Fibroblast of skin of scalp (primary cell): Measurements from ENCODE around the gene BMPR1A.
"Not testable (repeated sequence)": the region's sequence is repeated elsewhere in the genome, so short reads cannot be mapped to it uniquely, and the experiment has no call there.

Source experiments
- DNase-seq: peaks from one replicate; pipeline ENCODE4 v3.0.0-alpha.2; 2013

Gene BMPR1A

DNA sequence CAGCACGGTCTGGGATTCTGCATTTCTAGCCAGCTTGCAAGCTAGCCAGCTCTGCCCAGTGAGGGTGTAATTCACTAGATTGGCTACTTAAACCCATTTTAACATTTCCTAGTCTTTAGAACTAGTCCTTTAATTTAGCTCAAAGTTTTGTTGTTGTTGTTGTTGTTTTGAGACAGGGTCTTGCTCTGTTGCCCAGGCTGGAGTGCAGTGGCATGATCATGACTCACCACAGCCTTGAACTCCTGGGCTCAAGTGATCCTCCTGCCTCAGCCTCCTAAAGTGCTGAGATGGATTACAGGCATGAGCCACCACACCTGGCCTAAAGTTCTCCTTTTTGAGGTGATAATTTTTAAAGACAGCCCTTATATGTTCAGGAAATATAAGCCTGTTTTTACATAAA, 94.1 kb downstream of the BMPR1A start:
- no peak for DNase-seq

DNA sequence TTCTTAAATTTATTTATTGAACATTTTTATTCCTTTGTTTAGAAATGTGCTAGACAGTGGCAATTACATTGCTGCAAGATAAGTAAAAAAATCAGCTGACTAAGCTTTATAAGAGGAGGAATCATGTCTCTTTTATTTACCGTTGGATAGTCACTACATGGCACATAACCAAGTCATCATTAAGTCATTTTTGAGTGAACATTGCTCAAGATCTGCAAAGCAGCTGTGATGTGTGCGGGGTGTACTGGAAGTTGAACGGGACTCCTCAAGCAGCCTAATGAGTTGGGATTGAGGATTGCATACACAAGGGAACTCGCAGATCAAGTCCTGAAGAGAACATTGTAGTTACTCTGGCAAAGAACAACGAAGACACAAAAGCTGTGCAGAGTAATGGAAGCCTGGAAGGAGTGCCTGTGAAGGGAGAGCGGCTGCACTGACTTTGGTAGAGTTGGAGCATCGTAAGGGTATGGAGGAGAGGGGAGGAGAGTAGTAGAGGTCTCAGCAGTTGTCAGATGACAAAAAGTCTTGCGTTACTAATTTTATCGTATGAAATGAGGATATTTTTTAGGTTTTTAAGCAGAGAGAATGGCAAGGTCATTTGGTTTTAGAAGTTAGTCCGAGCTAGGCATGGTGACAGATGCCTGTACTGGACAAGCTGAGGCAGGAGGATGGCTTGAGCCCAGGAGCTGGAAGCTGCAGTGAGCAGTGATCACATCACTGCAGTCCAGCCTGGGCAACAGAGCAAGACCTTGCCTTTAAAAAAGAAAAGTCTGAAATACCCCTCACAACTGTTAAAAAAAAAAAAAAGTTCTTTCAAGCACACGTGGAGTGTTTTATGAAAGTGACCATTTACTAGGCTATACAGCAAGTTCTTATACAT, 95.1 kb downstream of the BMPR1A start:
- DNase-seq = peak; percentile 61

DNA sequence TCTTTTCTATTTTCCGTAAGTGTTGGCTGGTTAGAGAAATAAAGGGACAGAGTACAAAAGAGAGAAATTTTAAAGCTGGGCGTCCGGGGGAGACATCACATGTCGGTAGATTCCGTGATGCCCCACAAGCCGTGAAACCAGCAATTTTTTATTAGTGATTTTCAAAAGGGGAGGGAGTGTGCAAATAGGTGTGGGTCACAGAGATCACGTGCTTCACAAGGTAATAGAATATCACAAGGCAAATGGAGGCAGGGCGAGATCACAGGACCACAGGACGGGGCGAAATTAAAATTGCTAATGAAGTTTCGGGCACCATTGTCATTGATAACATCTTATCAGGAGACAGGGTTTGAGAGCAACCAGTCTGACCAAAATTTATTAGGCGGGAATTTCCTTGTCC, 97.2 kb downstream of the BMPR1A start:
- DNase-seq = not testable (repeated sequence)

DNA sequence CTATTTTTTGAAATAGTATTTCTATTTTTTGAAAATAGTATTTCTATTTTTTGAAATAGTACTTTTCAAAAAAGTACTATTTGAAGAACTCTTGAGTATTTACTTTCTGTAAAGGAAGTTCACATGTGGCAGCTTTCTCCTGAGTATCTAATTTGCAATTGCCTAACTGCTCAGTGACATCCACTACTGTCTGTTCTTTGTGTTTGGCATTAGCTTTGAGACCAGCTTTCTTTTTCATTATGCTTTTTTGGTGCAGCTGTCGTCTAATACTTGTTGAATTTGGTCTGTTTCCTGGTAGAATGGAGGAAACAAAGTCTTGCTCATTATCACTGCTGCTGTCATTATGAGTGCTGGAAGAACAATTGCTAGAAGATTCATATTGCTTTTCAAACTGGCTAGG, 99.1 kb downstream of the BMPR1A start:
- DNase-seq = no peak

DNA sequence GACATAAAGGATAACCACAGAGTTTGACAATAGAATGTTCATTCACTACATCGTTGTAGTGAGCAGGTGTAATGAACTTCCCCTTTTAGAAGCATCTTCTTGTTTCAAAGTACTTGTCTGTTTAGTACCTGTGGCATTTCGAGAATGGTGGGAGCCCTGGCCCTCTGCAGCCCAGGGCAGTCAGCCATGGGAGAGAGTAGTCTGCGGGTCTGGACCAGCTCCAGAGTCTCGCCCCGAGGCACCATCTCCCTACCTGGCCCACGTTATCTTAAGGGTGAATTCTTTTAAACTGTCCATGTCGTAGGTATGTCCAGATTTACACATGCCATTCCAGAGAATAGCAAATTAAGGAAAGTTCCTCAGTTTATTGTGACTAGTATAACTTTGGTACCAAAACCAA, 99.7 kb downstream of the BMPR1A start:
- DNase-seq = no peak

DNA sequence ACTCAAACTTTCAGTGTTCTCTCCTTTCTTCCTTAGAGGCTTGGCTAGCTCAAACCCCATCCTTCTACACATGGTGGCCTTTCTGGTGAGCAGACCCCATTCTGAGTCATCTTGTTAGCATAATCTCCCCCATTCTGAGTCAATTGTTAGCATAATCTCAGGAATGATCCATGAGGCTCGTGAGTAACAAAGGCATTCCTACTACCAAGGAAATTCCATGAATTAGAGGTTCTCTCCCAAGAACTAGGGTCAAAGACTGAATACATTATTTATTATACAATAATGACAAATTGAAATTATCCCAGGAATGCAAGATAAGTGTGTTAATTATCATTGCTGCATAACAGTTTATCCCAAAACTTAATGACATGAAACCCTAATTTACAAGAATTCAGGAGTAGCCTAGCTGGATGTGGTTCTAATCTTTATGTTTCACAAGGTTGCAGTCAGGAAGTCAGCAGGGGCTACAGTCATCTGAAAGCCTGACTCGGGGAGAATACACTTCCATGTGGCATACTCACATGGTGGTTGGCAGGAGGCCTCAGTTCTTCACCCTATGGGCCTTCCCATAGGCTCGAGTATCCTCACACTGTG, 100.8 kb downstream of the BMPR1A start:
- DNase-seq = peak; percentile 79

DNA sequence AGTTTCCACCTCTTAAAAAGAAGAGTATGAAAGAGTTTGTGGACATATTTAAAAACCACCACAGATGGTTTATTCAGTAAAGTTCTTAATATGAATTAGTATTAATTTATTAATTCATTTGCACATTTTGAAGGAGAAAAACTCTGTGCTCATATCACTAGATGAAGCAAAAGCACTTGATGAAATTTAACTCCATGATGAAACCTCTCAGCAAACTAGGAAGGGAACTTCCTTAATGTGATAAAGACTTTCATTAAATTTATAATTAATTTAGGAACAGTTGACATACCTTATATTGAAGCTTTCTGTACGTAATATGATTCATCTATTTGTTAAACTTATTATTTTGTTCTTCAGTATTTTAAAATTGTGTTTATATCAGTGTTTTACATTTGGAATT, 101.6 kb downstream of the BMPR1A start:
- DNase-seq = no peak

DNA sequence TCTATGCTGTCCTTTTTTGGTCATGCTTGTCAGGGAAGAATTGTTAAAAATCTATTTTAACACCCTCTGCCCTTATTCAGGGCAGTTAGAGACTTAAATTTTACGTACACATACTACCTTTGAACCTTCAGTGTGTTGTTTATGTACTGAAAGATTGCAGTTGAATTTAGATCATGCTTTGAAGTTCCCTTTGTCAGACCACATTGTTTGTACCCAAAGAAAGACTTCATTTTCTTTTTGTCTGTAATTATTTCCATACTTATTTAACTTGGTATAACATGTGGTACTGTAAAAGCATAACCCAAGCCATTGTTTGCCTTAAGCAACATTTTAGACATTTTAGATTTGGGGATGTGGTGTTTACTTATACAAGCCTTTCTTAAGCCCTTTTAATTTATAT, 104.9 kb downstream of the BMPR1A start:
- no peak for DNase-seq

DNA sequence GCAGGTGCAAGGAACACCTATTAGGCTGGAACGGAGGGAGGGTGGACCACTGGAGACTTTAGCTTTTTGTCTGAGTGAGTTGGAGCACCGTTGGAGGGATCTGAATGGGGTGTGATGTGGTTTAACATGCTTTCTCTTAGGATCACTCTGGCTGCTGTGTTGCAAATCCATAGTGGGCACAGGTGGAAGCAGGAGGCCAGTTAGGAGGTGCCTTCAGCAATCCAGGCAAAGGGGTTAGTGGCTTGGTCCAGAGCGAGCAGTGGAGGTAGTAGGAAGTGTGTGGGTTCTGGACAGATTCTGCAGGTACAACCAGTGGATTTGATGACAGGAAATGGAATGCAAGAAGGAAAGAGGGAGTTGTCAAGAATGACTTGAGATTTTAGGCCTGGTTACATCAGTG, 106.0 kb downstream of the BMPR1A start:
- DNase-seq = no peak

DNA sequence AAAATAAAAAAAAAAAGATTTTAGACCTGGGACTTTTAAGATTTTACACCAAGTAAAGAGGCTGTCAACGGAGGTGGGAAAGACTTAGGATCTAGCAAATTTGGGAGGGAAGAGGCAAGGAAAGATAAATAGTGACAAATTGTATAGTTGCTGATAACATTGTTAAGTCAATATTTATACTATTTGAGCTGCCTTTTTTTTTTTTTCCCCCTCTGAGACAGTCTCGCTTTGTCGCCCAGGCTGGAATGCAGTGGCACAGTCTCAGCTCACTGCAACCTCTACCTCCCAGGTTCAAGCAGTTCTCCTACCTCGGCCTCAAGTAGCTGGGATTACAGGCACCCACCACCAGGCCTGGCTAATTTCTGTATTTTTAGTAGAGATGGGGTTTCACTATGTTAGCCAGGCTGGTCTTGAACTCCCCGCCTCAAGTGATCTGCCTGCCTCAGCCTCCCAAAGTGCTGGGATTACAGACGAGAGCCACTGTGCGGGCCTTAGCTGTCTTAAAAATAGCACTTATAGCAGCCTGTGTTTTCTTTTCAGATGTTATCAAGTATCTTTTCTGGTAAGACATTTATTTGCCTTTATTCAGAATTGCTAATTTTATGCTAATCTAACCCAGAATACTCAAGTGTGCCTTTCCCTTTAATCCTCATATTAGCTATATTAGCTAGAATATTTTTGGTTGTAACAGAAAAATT, 106.5 kb downstream of the BMPR1A start:
- DNase-seq = no peak

DNA sequence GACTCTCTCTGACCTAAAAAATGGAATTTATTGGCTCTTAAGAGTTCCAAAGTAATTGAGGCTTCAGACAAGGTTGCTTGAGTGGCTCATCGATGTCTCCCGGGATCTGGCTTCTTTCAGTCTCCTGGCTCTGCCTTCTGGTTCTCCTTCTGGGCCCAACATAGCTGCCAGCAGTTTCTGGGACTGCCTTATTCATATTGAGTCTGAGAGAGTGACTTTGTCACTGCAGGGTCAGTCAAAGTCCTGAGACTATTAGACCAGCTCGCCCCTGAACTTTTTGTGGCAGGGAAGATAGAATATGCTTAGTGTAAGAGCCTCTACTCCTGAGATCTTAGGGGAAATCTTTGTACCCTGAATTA, 107.0 kb downstream of the BMPR1A start:
- no peak for DNase-seq

DNA sequence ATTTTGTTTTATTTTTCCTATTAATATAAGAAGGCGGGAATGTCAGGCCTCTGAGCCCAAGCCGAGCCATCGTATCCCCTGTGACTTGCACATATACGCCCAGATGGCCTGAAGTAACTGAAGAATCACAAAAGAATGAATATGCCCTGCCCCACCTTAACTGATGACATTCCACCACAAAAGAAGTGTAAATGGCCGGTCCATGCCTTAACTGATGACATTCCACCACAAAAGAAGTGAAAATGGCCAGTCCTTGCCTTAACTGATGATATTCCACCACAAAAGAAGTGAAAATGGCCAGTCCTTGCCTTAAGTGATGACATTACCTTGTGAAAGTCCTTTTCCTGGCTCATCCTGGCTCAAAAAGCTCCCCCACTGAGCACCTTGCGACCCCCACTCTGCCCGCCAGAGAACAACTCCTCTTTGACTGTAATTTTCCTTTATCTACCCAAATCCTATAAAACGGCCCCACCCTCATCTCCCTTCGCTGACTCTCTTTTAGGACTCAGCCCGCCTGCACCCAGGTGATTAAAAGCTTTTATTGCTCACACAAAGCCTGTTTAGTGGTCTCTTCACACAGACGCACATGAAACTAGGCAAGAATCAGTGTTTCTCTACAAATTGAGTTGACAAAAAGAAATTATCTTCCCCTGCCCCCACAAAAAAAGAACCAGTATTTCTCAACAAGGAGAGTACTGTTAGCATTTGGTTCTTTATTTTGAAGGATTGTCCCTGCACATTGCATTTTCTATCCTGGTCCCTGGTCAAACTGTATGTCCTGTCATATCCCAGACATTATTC, 108.8 kb downstream of the BMPR1A start:
- not testable (repeated sequence) for DNase-seq

DNA sequence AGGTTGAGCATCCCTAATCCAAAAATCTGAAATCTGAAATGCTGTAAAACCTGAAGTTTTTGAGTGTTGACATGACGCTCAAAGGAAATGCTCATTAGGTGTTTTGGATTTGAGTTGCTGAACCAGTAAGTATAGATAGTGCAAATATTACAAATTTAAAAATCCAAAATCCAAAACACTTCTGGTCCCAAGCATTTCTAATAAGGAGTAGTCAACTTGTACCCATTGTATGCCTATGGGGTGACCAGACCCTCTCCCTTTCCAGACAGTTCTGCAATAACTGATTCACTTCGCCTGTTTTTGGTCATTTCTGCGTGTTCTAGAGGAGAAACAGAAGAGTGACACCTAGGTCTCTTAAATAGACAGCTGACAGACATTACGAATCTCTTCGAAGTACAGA, 110.7 kb downstream of the BMPR1A start:
- no peak for DNase-seq

DNA sequence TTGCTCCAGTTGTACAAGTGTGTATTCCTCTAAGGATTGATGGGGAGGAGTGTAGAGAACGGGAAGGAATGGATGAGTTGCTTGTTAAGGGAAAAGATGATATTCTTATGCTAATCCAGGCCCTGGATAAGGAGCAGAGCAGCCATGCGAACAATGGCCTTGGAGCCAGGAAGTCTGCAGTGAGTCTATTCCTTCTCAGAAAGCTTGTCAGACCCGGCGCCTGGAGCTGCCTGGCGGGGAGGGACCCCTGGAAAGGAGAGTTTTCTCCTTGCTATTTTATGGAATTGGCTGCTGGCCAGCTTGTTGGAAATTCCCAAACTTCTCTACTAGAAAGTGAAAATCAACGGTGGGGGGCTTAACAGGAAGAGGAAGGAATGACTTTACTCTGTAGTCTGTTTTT, 111.9 kb downstream of the BMPR1A start:
- DNase-seq = peak; percentile 75

DNA sequence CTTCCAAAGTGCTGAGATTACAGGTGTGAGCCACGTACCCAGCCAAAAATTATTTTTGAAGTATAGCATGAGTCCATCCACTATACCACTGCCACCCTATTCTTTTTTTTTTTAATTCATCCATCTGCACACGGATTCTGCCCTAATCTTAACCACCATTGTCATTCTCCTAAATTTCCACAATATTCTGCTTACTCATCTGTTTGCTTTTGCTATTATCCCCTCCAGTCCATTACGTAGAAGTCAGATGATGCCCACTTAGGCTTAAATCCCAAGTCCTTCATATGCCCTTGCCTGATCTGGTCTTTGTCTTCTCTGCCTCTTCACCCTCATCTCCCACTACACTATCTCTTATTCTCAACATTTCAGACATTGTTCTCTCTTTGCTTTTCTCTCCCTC, 114.3 kb downstream of the BMPR1A start:
- no peak for DNase-seq

DNA sequence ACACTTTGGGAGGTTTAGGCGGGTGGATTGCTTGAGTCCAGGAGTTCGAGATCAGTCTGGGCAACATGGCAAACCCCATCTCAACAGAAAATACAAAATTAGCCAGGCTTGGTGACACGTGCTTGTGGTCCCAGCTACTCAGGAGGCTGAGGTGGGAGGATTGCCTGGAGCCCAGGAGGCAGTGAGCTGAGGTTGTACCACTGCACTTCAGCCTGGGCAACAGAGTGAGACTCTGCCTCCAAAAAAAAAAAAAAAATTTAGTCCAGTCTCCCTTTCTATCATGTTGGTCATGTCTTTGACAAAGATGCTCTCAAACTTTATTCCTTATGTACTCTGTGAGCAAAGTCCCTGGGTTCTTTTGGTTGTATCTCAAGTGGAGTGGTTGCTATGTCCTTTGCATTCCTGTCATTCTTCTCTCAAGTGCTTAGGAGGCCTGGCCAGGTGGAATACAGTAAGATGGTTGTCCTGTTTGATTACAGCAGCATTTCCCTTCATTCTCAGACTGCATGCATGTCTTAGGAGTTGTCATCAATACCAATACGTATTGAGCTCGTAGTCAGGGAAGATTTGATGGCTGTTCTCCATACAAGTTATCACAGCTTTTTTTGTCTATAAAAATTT, 115.3 kb downstream of the BMPR1A start:
- no peak for DNase-seq

DNA sequence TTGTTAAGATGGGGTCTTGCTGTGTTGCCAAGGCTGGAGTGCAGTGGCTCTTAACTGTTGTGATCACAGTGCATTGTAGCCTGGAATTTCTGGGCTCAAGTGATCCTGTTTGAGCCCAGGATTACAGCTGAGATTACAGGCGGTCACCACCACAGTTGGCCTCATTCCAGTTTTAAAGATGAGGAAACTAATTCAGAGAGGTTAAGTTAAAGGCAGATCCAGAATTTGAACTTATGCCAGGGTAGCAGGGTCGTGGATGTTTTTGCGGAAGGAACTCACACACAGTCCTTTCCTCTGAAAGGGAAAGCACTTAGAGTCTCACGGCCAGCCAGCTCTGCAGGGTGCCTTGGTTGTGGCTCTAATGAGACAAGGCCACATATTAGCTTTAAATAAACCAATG, 116.3 kb downstream of the BMPR1A start:
- peak; percentile 28 for DNase-seq

DNA sequence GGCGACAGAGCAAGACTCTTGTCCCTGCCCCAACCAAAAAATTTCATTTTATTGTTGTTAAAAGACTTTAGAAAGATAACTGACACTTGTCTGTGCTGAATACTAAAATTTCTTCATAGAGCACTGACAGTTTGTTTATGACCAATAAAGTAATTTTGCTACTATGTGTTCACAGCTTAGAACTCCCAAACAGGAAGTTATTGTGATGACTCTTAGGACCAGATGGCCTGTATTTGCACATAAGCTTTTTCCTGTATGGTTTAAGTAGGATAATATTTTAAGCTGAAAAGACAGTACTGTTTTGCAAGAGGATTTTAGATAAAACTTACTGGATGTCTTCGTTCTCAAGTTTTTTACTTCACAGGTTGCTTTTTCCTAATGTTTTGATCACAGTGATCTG, 120.3 kb downstream of the BMPR1A start:
- no peak for DNase-seq

DNA sequence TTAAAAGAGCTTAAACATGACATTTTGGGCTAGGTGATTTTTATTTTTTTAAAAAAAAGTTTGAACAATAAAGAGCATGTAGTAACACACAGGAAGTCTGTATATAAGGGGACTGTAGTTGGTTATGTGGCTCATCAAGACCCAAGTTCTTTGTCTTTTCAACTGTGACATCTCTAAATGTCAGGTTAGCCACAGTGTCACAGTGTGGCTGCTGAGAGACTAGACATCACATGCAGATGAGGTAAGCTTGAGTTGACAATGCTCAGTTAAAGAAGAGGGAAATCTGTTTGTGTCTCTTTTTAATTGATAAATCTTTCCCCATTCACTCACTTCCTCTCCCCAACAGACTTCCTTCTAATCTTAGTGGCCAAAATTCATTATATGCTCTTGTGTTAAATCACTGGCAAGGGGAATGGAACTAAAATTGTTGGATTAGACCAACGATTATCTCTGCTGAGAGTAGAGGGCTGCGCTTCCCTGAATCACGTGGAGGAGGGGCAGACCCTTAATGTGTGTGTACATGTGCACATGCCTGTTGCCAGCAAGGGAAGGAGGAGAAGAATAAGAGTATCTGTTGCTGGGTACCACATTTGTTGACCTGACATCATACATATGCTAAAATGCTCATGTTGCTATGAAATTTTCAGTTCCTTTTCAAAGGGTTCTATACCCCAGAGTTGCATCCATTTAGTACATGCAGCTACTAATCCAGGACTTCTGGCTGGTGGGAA, 122.7 kb downstream of the BMPR1A start:
- DNase-seq = no peak

DNA sequence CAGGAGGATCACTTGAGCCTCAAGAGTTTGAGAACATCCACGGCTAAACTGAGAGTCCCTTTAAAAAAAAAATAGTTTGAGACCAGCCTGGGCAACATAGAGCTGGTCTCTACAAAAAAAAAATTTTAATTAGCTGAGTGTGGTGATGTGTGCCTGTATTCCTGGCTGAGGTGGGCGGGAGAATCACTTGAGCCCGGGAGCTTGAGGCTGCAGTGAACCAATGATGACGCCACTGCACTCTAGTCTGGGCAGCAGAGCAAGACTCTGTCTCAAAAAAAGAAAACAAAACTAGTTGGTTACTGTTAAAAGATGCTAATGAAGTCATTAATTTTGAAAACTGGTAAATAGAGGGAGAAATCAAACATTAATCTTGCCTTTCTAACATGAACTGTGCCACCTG, 124.6 kb downstream of the BMPR1A start:
- DNase-seq = no peak

DNA sequence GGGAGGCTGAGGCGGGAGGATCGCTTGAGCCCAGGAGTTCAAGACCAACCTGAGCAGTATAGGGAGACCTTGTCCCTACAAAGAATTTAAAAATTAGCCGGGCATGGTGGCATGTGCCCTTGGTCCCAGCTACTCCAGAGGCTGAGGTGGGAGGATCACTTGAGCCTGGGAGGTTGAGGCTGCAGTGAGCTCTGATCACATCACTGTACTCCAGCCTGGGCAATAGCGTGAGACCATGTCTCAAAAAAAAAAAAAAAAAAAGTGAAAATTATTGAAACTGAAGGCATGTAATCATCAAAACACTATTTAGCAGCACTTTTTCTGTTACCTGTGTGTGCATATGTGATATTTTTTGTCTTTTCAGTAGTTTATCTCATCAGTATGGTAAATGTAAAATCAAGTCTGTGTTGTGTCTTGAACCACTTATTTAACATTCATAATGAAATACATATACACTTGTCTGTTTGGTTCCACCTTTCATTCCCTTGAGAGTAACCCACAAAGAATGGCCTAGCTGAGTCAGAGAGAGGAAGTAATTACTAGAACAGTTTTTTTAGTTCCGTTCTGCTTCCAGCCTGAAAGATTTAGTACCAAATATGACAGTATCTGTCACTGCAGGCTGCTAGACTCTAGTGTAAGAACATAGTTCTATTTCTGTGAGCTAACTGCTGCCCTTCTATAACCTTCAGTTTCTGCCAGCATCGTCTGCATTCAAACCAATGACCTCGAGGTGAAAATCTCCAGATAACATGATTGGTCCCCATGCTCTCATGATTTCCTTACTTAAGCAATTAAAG, 132.4 kb downstream of the BMPR1A start:
- DNase-seq = peak; percentile 59
